Panc1 (cell line): ENCODE results near the gene RFX2.

ENCODE experiments used
- CTCF ChIP-seq: fragments of 450-650 bp; IDR thresholded peaks from 2 replicates; pipeline ENCODE4 v1.5.1; 2017; ENCODE audit warnings: mild to moderate bottlenecking
- POLR2AphosphoS5 ChIP-seq: IDR thresholded peaks from 2 replicates; pipeline ENCODE4 v1.6.1; 2012; ENCODE audit warnings: mild to moderate bottlenecking, low read depth, low read length, moderate library complexity
- SIN3A ChIP-seq: IDR thresholded peaks from 2 replicates; pipeline ENCODE4 v1.6.1; 2012; ENCODE audit warnings: low read depth, mild to moderate bottlenecking, low read length, moderate library complexity, borderline replicate concordance; ENCODE audit not compliant: insufficient read depth

DNA sequence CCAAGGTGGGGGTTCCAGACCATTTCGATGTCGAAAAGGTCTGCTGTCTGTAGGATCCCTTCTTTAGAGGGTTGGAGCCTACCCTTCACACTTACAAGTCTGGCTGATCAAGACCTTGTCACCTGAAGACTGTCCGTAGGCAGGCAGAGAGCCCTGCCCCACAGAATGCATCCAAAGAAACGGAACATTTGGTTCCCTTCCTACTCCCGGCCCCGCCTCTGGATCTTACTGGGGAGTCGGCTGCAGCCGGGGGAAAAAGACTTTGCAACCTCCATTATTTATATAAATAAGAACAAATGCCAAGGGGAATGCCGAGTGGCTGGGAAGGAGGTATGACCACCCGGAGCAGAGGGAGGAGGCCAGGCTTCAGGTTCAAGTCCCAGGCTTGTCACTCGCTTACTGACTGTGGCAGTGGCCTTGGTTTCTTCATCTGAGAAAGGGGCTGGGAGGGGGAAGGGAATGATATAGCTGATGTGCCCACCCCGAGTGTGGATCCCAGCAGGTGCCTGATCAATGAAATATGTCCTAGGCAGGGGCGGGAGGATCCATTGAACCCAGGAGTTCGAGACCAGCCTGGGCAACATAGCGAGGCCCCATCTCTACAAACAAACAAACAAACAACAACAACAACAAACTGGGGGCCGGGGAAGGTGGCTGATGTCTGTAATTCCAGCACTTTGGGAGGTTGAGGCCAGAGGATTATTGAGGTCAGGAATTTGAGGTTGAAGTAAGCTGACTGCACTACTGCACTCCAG is 48.7 kb downstream of the RFX2 start:
- TF ChIP-seq CTCF (no peak), SIN3A (no peak), POLR2AphosphoS5 (no peak)
